Measurements from ENCODE around the gene SCN3B. TPM values are rescaled to one million over a fixed set of nuclear protein-coding genes. Genes with fewer than 3 reads are reported as not detected.
"Not testable (repeated sequence)": the region's sequence is repeated elsewhere in the genome, so short reads cannot be mapped to it uniquely, and the experiment has no call there.

SCN3B gene
- total RNA-seq, 2 experiments from 2014 or later, result not detected

GRCh38 chr11:123683428-123684170, 29.2 kb upstream of the SCN3B start:
- Mint-ChIP-seq H3K27ac (no peak overlapping the region), H3K36me3 (ENCODE audit: low read depth) (no peaks in the 10 kb centered on the region), H3K4me1 (peaks cover 17% of the 10 kb centered on the region), H3K27me3 (peaks cover 2% of the 10 kb centered on the region), H3K9me3 (ENCODE audit: low read depth) (peaks cover 1% of the 10 kb centered on the region), H3K4me3 (no peak overlapping the region)
- POLR2A ChIA-PET, result no interaction called here
- DNase-seq (no peak), ATAC-seq (no peak)
- CTCF ChIA-PET, result no interaction called here
- intact Hi-C loops (cut with DNase I, micrococcal nuclease), result no loop called here

DNA sequence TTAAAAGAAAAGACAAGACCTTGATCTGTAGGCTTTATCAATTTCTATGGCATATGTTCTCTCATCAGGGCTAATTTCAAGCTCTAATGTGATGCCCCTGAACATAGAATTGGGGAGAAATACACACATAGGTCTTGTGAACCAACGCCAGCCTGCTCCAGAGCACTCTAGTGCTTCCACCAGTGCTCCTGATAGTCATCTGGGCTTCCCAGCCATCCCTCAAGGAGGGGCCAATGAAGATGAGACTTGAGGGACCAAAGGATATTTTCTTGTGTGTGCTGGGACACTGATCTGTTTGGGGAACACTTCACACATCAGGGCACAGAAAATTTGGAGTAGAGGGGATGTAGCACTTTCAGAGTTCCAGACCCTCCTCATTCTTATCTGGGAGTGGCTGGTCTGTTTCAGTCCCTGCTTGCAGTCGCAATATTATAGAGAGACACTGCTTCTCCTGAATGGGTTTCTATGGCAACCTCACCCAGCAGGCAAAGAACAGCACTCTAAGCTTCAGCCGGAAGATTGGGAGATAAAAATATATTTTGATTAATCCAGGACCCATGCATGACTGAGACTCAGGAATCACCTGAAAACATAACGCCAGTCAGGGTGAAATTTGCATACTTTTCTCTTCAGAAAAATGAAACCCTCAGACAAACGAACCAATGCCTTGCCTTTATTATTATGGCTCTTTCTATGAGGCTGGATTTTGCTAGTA, 28.4 kb upstream of the SCN3B start:
- Mint-ChIP-seq H3K4me3 (no peak overlapping the region), H3K9me3 (ENCODE audit: low read depth) (peaks cover 1% of the 10 kb centered on the region), H3K4me1 (peaks cover 17% of the 10 kb centered on the region), H3K27ac (no peak overlapping the region), H3K36me3 (ENCODE audit: low read depth) (no peaks in the 10 kb centered on the region), H3K27me3 (peaks cover 2% of the 10 kb centered on the region)
- CTCF ChIA-PET, result interaction anchor here (1.0 kb wide), 1 partner anchor 25 kb away, joined by 3 read pairs; no protein-coding TSS in a partner anchor
- POLR2A ChIA-PET, result no interaction called here
- ATAC-seq (no peak), DNase-seq (no peak)
- intact Hi-C loops (cut with DNase I, micrococcal nuclease), result no loop called here

DNA sequence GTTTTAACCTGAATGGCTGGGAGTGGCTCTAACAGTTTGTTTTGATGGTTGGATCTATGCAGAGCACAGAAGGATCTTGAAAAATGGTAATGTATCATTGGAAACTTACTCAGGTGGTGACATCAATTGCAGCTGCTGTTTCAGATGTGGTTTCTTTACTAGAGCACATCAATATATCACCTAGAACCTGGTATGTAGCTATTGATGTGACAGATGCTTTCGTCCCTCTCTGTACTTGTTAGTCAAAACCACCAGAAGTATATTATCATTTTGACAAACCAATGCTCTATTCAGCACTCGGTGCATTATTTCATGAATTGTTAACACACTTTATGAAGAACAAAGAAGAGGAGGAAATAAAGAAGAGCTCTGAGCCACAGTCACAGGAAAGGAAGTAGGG, 26.6 kb upstream of the SCN3B start:
- peak; percentile 36 for DNase-seq
- CTCF ChIA-PET, result interaction anchor here (0.6 to 1.2 kb wide), 6 partner anchors 10 to 420 kb away, joined by 3 to 6 read pairs (median 4); no protein-coding TSS in a partner anchor

DNA sequence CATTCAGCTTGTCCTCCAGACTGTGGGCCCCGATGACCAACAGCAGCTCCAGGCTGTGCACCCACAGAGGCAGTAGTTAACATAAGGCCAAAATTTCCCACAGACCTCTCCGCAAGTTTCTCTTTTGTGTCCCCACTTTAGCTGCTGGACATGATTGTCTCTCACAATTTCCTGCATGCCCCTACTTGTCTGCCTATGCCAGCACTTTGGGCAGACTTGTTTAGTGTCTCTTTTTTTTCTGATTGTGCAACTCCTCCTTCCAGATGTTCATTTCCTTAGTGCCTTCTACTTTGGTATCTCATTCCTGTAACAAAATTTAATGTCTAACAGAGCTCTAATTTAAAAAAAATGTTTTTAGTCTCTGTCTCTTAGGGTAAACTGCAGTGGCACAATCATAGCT, 23.8 kb upstream of the SCN3B start:
- POLR2A ChIA-PET, result no interaction called here

More for the DNA sequence above, 26.6 kb upstream of the SCN3B start:
- POLR2A ChIA-PET, result interaction anchor here (0.6 kb wide), 1 partner anchor 15 kb away, joined by 5 read pairs; no protein-coding TSS in a partner anchor
- Mint-ChIP-seq H3K9me3 (ENCODE audit: low read depth) (peaks cover 1% of the 10 kb centered on the region), H3K36me3 (ENCODE audit: low read depth) (no peaks in the 10 kb centered on the region), H3K27me3 (no peaks in the 10 kb centered on the region), H3K4me1 (peaks cover 17% of the 10 kb centered on the region), H3K27ac (peak overlapping the region; percentile 55), H3K4me3 (no peak overlapping the region)
- ATAC-seq, result peak; percentile 98
- intact Hi-C loops (cut with DNase I, micrococcal nuclease), result loop anchor here in 1 of 2 experiments (2.0 kb wide), 1 partner anchor 26 kb away; the partner anchor contains the start of gene SCN3B

GRCh38 chr11:123677510-123677909, 23.1 kb upstream of the SCN3B start:
- CTCF ChIA-PET, result interaction anchor here (0.5 to 1.7 kb wide), 6 partner anchors 8 to 567 kb away, joined by 3 to 5 read pairs (median 3); no protein-coding TSS in a partner anchor
- Mint-ChIP-seq H3K9me3 (ENCODE audit: low read depth) (peaks cover 1% of the 10 kb centered on the region), H3K4me1 (peaks cover 17% of the 10 kb centered on the region), H3K27me3 (peaks cover 2% of the 10 kb centered on the region), H3K36me3 (ENCODE audit: low read depth) (no peaks in the 10 kb centered on the region), H3K27ac (no peak overlapping the region), H3K4me3 (no peak overlapping the region)
- intact Hi-C loops (cut with DNase I, micrococcal nuclease), result no loop called here
- DNase-seq (no peak), ATAC-seq (no peak)
- POLR2A ChIA-PET, result no interaction called here

More for the DNA sequence above, 23.8 kb upstream of the SCN3B start:
- ATAC-seq (no peak), DNase-seq (no peak)
- H3K36me3 Mint-ChIP-seq (ENCODE audit: low read depth), result no peaks in the 10 kb centered on the region
- H3K9me3 Mint-ChIP-seq (ENCODE audit: low read depth), result peaks cover 1% of the 10 kb centered on the region
- H3K27ac Mint-ChIP-seq, result no peak overlapping the region
- peaks cover 2% of the 10 kb centered on the region for H3K27me3 Mint-ChIP-seq
- H3K4me1 Mint-ChIP-seq, result peaks cover 17% of the 10 kb centered on the region
- CTCF ChIA-PET, result interaction anchor here (0.5 to 1.7 kb wide), 6 partner anchors 12 to 568 kb away, joined by 3 to 5 read pairs (median 3); no protein-coding TSS in a partner anchor
- no peak overlapping the region for H3K4me3 Mint-ChIP-seq
- intact Hi-C loops (cut with DNase I, micrococcal nuclease), result no loop called here

DNA sequence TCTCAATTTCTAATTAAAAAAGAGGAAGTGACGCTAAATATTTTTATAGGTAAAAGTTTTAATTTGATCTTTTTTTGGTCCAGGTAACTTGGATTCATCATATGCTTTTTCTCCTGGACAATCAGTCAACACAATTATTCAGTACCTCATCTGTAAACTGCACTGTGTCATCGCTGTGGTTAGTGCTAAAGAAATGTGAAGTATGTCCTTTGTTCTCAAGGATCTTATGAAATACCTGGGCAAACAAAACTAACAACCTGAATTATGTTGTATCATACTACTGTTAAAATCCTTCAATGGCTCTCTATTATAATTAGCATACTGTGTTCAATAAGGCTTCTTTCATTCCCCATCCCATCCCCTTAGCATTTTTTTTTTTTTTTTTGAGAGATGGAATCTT, 19.9 kb upstream of the SCN3B start:
- ChIA-PET POLR2A (no interaction called here), CTCF (interaction anchor here (1.5 kb wide), 1 partner anchor 33 kb away, joined by 4 read pairs; no protein-coding TSS in a partner anchor)
- Mint-ChIP-seq H3K9me3 (ENCODE audit: low read depth) (peaks cover 1% of the 10 kb centered on the region), H3K27ac (no peak overlapping the region), H3K4me3 (no peak overlapping the region), H3K36me3 (ENCODE audit: low read depth) (no peaks in the 10 kb centered on the region), H3K4me1 (no peaks in the 10 kb centered on the region), H3K27me3 (peaks cover 2% of the 10 kb centered on the region)
- intact Hi-C loops (cut with DNase I, micrococcal nuclease), result no loop called here
- DNase-seq (no peak), ATAC-seq (no peak)

GRCh38 chr11:123672568-123672967, 18.1 kb upstream of the SCN3B start:
- ATAC-seq (no peak), DNase-seq (no peak)
- ChIA-PET POLR2A (no interaction called here), CTCF (no interaction called here)
- no peak overlapping the region for H3K4me3 Mint-ChIP-seq
- no peaks in the 10 kb centered on the region for H3K9me3 Mint-ChIP-seq (ENCODE audit: low read depth)
- H3K27ac Mint-ChIP-seq, result no peak overlapping the region
- no peaks in the 10 kb centered on the region for H3K36me3 Mint-ChIP-seq (ENCODE audit: low read depth)
- intact Hi-C loops (cut with DNase I, micrococcal nuclease), result no loop called here
- no peaks in the 10 kb centered on the region for H3K4me1 Mint-ChIP-seq
- peaks cover 2% of the 10 kb centered on the region for H3K27me3 Mint-ChIP-seq

DNA sequence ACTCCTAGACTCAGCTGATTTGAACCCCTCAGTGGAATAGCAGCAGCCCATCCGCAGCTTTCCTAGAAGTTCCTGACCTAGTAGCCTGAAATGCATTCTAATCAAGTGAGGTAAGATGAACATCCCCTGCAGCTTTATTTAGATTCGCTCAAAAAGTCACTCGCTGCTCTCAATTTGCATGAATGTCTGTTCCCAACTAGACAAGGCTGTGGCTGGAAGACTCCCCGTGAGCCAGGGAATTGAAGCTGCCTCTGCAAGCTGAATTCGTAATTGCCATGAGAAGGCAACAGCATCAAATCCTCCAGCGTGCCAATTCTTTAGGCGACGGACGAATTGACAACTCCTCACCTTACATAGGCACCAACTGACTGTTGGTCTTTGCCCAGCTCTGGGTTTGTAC, 17.1 kb upstream of the SCN3B start:
- intact Hi-C loops (cut with DNase I, micrococcal nuclease), result no loop called here
- Mint-ChIP-seq H3K9me3 (ENCODE audit: low read depth) (no peaks in the 10 kb centered on the region), H3K27ac (no peak overlapping the region), H3K27me3 (peaks cover 2% of the 10 kb centered on the region), H3K4me3 (no peak overlapping the region), H3K4me1 (no peaks in the 10 kb centered on the region), H3K36me3 (ENCODE audit: low read depth) (no peaks in the 10 kb centered on the region)
- ChIA-PET CTCF (interaction anchor here (0.6 to 1.4 kb wide), 5 partner anchors 22 to 696 kb away, joined by 3 to 5 read pairs (median 3); no protein-coding TSS in a partner anchor), POLR2A (no interaction called here)
- no peak for DNase-seq
- no peak for ATAC-seq

DNA sequence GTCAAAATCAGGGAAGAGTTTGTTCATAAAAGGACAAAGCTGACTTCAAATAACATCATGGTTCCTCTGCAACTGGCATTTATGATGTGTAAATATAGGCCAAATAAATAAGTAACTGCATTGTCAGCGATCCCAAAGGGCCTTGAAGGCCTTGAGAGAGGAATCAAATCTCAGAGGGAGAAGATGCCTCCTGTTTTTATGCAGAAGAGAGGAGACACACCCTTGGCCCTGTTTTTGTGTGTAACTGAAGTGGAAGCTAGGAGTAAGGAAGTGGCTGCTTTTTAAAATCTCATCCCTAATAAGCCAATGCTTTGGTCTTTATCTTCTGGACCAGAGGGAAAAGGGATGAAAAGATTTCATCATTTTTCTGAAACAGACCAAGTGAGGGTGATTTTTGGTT, 15.7 kb upstream of the SCN3B start:
- no peaks in the 10 kb centered on the region for H3K36me3 Mint-ChIP-seq (ENCODE audit: low read depth)
- POLR2A ChIA-PET, result no interaction called here
- H3K4me1 Mint-ChIP-seq, result no peaks in the 10 kb centered on the region
- no peaks in the 10 kb centered on the region for H3K27me3 Mint-ChIP-seq
- DNase-seq, result no peak
- intact Hi-C loops (cut with DNase I, micrococcal nuclease), result no loop called here
- H3K27ac Mint-ChIP-seq, result no peak overlapping the region
- CTCF ChIA-PET, result no interaction called here
- H3K9me3 Mint-ChIP-seq (ENCODE audit: low read depth), result no peaks in the 10 kb centered on the region
- ATAC-seq, result no peak
- no peak overlapping the region for H3K4me3 Mint-ChIP-seq

DNA sequence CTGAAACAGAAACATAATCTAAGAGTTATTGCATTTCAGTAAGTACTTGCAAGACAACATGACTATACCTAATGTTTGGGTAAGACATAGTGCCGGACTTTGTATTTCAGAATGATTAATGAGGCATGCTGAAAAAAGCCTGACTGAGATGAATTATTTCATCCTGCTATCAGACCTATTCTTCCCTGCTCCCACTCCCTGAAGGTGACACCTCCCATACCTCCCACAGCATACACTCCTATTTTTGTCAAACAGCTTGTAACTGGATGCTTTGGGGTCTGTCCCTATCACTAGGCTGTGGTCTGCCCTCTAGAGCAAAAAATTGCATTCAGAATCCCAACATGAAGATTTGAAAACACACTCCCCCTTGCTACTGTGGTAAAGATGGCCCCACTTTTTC, 10.9 kb upstream of the SCN3B start:
- Mint-ChIP-seq H3K27ac (no peak overlapping the region), H3K27me3 (peaks cover 2% of the 10 kb centered on the region), H3K4me1 (peaks cover 2% of the 10 kb centered on the region), H3K9me3 (ENCODE audit: low read depth) (peaks cover 2% of the 10 kb centered on the region), H3K4me3 (no peak overlapping the region), H3K36me3 (ENCODE audit: low read depth) (no peaks in the 10 kb centered on the region)
- CTCF ChIA-PET, result no interaction called here
- ATAC-seq (no peak), DNase-seq (no peak)
- intact Hi-C loops (cut with DNase I, micrococcal nuclease), result no loop called here
- POLR2A ChIA-PET, result no interaction called here

DNA sequence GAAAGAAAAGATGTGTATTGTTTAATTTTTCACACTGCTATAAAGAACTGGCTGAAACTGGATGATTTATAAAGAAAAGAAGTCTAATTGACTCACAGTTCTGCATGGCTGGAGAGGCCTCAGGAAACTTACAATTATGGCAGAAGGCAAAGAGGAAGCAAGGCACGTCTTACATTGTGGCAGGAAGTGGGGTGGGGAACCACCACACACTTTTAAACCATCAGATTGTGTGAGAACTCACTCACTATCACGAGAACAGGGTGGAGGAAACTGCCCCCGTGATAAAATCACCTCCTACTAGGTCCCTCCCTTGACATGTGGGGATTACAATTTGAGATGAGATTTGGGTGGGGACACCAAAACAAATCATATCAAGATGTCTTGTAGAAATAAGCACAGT, 5.5 kb upstream of the SCN3B start:
- CTCF ChIA-PET, result interaction anchor here (0.7 kb wide), 1 partner anchor 48 kb away, joined by 4 read pairs; no protein-coding TSS in a partner anchor
- H3K27ac Mint-ChIP-seq; intact Hi-C loops (cut with DNase I, micrococcal nuclease); H3K4me3 Mint-ChIP-seq; H3K9me3 Mint-ChIP-seq (ENCODE audit: low read depth); POLR2A ChIA-PET; H3K36me3 Mint-ChIP-seq (ENCODE audit: low read depth): not testable (repeated sequence)
- ATAC-seq (peak; percentile 93), DNase-seq (peak; percentile 57)
- peaks cover 17% of the 10 kb centered on the region for H3K4me1 Mint-ChIP-seq
- peaks cover 11% of the 10 kb centered on the region for H3K27me3 Mint-ChIP-seq

Measured in activated CD4-positive, alpha-beta T cell treated with anti-CD3 and anti-CD28 coated beads for 36 hours (primary cell).